Tibial artery (tissue), 4 donors: ENCODE measurements around the gene CAP2.

ENCODE experiments used
- DNase-seq, 2 donors: peaks; one replicate each; pipeline ENCODE4 v3.0.0-alpha.2; 2019
- H3K27ac ChIP-seq, 2 donors: fragments of 200-600 bp; sonication (generic) in 1 of 2; 1 replicate in 1 of 2; 2 replicates in 1 of 2; pipeline ENCODE4 v1.5.1; 2018 to 2019; ENCODE audit warnings: mild to moderate bottlenecking in 1 of 2
- H3K27me3 ChIP-seq, 2 donors: fragments of 200-600 bp; sonication (generic) in 1 of 2; one replicate each; pipeline versions ENCODE4 v1.5.1 to v1.6.0; 2016 to 2019
- H3K36me3 ChIP-seq, 3 donors: fragments of 200-600 bp; sonication (generic) in 2 of 3; one replicate each; pipeline ENCODE4 v1.5.1; 2016 to 2019; ENCODE audit warnings: mild to moderate bottlenecking in 2 of 3
- H3K4me1 ChIP-seq, 4 donors: fragments of 200-600 bp; sonication (generic) in 2 of 4; 1 replicate in 3 of 4; 2 replicates in 1 of 4; pipeline ENCODE4 v1.5.1; 2016 to 2019
- H3K4me3 ChIP-seq, 2 donors: fragments of 200-600 bp; sonication (generic) in 1 of 2; 1 replicate in 1 of 2; 2 replicates in 1 of 2; pipeline ENCODE4 v1.5.1; 2018 to 2019; ENCODE audit warnings: mild to moderate bottlenecking in 2 of 2
- H3K9me3 ChIP-seq, 3 donors: fragments of 200-600 bp; sonication (generic) in 1 of 3; one replicate each; pipeline ENCODE4 v1.5.1; 2016 to 2019
- intact Hi-C: fragments of 100-400 bp; cut with DNase I; formaldehyde crosslinking; loops from one replicate; pipeline ENCODE4 v1.15.0; 2023; ENCODE audit warnings: low total_unique reads
- TF ChIP-seq, protein P1 (sequence below), 2 experiments: fragments of 200-600 bp in 1 of 2; fragments of 450-650 bp in 1 of 2; IDR thresholded peaks; one replicate each; pipeline ENCODE4 v1.5.1; 2017 to 2019; ENCODE audit warnings: antibody characterized with exemption in 2 of 2, mild to moderate bottlenecking in 1 of 2, moderate library complexity in 1 of 2

The CAP2 gene

DNA sequence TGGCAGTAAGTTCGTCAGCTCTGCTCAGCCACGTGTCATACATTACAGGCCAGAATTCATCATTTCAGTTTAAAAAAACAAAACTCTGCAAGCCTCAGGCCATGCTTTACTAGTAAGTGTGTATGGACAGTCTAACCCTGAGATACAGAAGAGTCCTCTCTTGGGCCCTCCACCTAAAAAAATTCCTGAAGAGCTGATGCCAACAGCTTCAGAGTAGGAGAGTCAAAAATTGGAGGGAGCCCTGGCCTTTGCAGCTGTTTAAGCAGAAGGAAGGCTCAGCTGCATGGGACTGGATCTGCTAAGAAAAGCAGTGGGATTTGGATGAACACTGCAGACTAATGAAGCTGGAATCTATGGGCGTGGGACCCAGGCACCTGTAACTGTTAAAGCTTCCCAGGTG, 159.5 kb downstream of the CAP2 start:
- TF ChIP-seq, protein P1, sequence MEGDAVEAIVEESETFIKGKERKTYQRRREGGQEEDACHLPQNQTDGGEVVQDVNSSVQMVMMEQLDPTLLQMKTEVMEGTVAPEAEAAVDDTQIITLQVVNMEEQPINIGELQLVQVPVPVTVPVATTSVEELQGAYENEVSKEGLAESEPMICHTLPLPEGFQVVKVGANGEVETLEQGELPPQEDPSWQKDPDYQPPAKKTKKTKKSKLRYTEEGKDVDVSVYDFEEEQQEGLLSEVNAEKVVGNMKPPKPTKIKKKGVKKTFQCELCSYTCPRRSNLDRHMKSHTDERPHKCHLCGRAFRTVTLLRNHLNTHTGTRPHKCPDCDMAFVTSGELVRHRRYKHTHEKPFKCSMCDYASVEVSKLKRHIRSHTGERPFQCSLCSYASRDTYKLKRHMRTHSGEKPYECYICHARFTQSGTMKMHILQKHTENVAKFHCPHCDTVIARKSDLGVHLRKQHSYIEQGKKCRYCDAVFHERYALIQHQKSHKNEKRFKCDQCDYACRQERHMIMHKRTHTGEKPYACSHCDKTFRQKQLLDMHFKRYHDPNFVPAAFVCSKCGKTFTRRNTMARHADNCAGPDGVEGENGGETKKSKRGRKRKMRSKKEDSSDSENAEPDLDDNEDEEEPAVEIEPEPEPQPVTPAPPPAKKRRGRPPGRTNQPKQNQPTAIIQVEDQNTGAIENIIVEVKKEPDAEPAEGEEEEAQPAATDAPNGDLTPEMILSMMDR (IDR thresholded peaks at IDR 0.05): no peak
- Histone ChIP-seq H3K4me1 (no peaks in the 10 kb centered on the region), H3K4me3 (no peak overlapping the region), H3K9me3 (no peaks in the 10 kb centered on the region), H3K36me3 (peaks cover 30 to 57% (median 38%) of the 10 kb centered on the region in 3 donors), H3K27me3 (no peaks in the 10 kb centered on the region), H3K27ac (no peak overlapping the region)
- intact Hi-C loops: no loop called here
- no peak for DNase-seq

DNA sequence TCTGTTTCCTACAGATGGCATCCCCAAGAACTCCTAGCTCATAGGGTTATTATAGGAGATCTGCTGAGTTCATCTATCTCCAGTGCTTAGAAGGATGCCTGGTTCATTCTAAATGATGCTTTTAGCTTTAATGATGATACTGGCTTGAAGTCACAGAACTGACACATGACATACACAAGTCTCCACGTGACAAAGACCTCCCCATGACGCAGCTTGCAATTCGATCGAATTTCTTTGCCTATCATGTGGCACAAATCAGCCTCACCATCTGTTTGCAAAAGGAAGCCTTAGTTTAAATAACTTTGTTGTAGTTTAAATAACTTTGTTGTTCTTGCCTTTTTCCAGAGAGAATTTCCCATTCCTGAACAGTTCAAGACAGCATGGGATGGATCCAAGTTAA, 162.6 kb downstream of the CAP2 start:
- H3K36me3 ChIP-seq: peaks cover 30 to 56% (median 38%) of the 10 kb centered on the region in 3 donors
- no peaks in the 10 kb centered on the region for H3K27me3 ChIP-seq
- intact Hi-C loops: no loop called here
- no peak for DNase-seq
- H3K4me1 ChIP-seq: no peaks in the 10 kb centered on the region
- H3K27ac ChIP-seq: no peak overlapping the region
- no peak overlapping the region for H3K4me3 ChIP-seq
- TF ChIP-seq, protein P1 (IDR thresholded peaks at IDR 0.05): no peak
- no peaks in the 10 kb centered on the region for H3K9me3 ChIP-seq

DNA sequence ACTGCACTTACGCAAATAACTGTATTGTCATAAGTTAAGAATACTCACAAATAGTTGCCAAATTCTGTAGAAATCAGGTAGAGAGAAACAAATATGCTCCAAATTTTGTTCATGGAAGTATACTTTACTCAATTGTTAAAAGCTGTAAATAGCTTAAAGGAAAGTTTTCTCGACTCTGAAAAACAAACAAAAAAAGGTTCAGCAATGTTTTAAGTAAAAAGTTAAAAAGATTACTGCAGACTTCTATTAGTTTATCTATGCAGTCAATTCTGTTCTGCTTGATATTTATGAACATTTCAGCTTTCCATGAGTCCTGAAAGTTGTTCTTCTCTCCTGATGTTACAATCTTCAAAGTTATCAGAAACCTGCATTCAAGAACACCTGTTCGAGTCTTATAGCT, 169.2 kb downstream of the CAP2 start:
- TF ChIP-seq, protein P1 (IDR thresholded peaks at IDR 0.05): no peak
- H3K27ac ChIP-seq: peak overlapping the region in 1 of 2 donors; percentile 9
- H3K27me3 ChIP-seq: no peaks in the 10 kb centered on the region
- no peaks in the 10 kb centered on the region for H3K9me3 ChIP-seq
- peaks cover 0 to 19% (median 6%) of the 10 kb centered on the region in 4 donors for H3K4me1 ChIP-seq
- DNase-seq: no peak
- H3K36me3 ChIP-seq: no peaks in the 10 kb centered on the region
- H3K4me3 ChIP-seq: no peak overlapping the region
- intact Hi-C loops: no loop called here

DNA sequence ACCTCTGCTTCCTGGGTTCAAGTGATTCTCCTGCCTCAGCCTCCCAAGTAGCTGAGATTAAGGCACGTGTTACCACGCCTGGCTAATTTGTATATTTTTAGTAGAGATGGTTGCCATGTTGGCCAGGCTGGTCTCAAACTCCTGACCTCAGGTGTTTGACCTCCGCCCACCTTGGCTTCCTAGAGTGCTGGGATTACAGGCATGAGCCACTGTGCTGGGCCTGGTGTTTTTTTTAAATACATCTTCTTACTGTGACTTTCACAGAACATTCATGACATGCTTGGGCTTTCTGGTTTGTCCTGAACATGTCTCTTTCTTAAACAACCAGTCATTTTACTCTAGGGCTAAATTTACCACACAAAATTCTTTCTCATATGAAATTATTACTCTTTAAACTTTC, 172.0 kb downstream of the CAP2 start:
- no peak for DNase-seq
- Histone ChIP-seq H3K36me3 (no peaks in the 10 kb centered on the region), H3K27me3 (no peaks in the 10 kb centered on the region)

DNA sequence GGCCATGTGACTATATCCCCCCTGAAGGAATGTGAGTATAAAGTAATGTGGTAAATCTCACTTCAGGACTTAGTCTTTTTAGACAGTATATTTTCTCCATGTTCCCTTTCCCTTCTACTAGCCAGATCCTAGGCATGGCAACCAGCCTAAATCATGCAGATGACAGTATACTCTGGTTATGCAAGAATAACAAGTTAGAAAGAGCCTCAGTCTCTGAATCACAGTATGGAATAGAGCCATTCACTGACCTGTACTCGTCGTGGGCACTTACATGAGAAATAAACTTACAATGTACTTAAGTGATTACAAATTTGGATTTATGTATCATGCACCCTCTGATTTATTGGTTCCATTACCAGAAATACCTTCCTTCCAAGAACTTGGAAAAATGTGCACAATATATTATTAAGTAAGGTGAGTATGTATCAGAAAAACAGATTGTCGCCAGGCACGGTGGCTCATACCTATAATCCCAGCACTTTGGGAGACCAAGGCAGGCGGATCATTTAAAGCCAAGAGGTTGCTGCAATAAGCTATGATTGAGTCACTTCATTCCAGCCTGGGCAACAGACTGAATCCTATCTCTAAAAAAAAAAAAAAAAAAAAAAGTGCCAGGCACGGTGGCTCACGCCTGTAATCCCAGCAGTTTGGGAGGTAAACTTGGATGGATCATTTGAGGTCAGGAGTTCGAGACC, 181.6 kb downstream of the CAP2 start:
- Histone ChIP-seq H3K4me3 (no peak overlapping the region), H3K27me3 (no peaks in the 10 kb centered on the region), H3K9me3 (peaks cover 0 to 10% (median 0%) of the 10 kb centered on the region in 3 donors), H3K36me3 (no peaks in the 10 kb centered on the region), H3K27ac (no peak overlapping the region), H3K4me1 (no peaks in the 10 kb centered on the region)
- TF ChIP-seq, protein P1 (IDR thresholded peaks at IDR 0.05): no peak
- intact Hi-C loops: no loop called here
- no peak for DNase-seq

More for the DNA sequence above, 172.0 kb downstream of the CAP2 start:
- intact Hi-C loops: no loop called here
- H3K4me1 ChIP-seq: peaks cover 0 to 19% (median 6%) of the 10 kb centered on the region in 4 donors
- no peaks in the 10 kb centered on the region for H3K9me3 ChIP-seq
- TF ChIP-seq, protein P1 (IDR thresholded peaks at IDR 0.05): no peak
- H3K4me3 ChIP-seq: no peak overlapping the region
- no peak overlapping the region for H3K27ac ChIP-seq
